HepG2 (cell line): Measurements from ENCODE around the gene DDRGK1. TPM values are rescaled to one million over a fixed set of nuclear protein-coding genes. Genes with fewer than 3 reads are reported as not detected.

Source experiments
- ATAD3A ChIP-seq: sonication (generic); formaldehyde crosslinking; IDR thresholded peaks from 2 replicates; pipeline ENCODE4 v1.4.0; 2020; ENCODE audit warnings: missing genetic modification reagents
- FOXO1 ChIP-seq: sonication (generic); formaldehyde crosslinking; IDR thresholded peaks from 2 replicates; pipeline ENCODE4 v1.4.0; 2020; ENCODE audit warnings: missing genetic modification reagents
- GATAD1 ChIP-seq: IDR thresholded peaks from 2 replicates; pipeline ENCODE4 v1.6.1; 2016; ENCODE audit warnings: missing genetic modification reagents, missing compliant biosample characterization
- HDAC1 ChIP-seq: sonication (generic); formaldehyde crosslinking; IDR thresholded peaks from 2 replicates; pipeline ENCODE4 v1.5.1; 2020; ENCODE audit warnings: mild to moderate bottlenecking, missing genetic modification reagents
- KLF12 ChIP-seq: sonication (generic); formaldehyde crosslinking; IDR thresholded peaks from 2 replicates; pipeline ENCODE4 v1.4.0; 2020; ENCODE audit warnings: missing genetic modification reagents, borderline replicate concordance
- POLR2AphosphoS2 ChIP-seq: IDR thresholded peaks from 2 replicates; pipeline ENCODE4 v1.6.1; 2011; ENCODE audit warnings: low read depth, low read length, improper control_type of control experiment
- ZBTB7A ChIP-seq: sonication (generic); formaldehyde crosslinking; IDR thresholded peaks from 2 replicates; pipeline ENCODE4 v1.8.0; 2022; ENCODE audit warnings: mild to moderate bottlenecking, missing genetic modification reagents
- ZHX1 ChIP-seq: sonication (generic); formaldehyde crosslinking; IDR thresholded peaks from 2 replicates; pipeline ENCODE4 v1.8.1; 2022; ENCODE audit warnings: low read depth, mild to moderate bottlenecking, missing genetic modification reagents
- ZNF430 ChIP-seq: sonication (generic); formaldehyde crosslinking; IDR thresholded peaks from 2 replicates; pipeline ENCODE4 v1.9.0; 2021; ENCODE audit warnings: mild to moderate bottlenecking, missing genetic modification reagents
- polyA plus RNA-seq, 8 experiments: library from polyadenylated mRNA; depleted of rRNA in 3 of 8; stranded (reverse) in 7 of 8; unstranded in 1 of 8; fragments of >200 nt; fragmentation: Illumina TruSeq in 4 of 8; extraction: Trizol in 4 of 8; gene quantifications; 2 replicates each; pipeline versions ENCODE4 v1.2.1 to v1.2.3, GENCODE V29; 2011 to 2016; ENCODE audit warnings: low read depth in 4 of 8, missing spikeins in 1 of 8, mixed read lengths in 1 of 8; ENCODE audit not compliant: insufficient read depth in 1 of 8
- total RNA-seq, 5 experiments: library from RNA; depleted of rRNA; stranded (reverse); fragments of >200 nt; fragmentation: Illumina TruSeq; extraction: Trizol; gene quantifications; 2 replicates each; pipeline ENCODE4 v1.2.3, GENCODE V29; 2016; ENCODE audit warnings: low read depth in 1 of 5
- TF ChIP-seq, protein P1 (sequence below): sonication (generic); formaldehyde crosslinking; IDR thresholded peaks from 2 replicates; pipeline ENCODE4 v1.5.0; 2020; ENCODE audit warnings: missing genetic modification reagents

DDRGK1 gene
- total and polyA plus RNA-seq, 2 of the 13 experiments (the other 11 are each of a cell fraction or from before 2014, with no cell fraction given): 96.7 to 149 TPM

DNA sequence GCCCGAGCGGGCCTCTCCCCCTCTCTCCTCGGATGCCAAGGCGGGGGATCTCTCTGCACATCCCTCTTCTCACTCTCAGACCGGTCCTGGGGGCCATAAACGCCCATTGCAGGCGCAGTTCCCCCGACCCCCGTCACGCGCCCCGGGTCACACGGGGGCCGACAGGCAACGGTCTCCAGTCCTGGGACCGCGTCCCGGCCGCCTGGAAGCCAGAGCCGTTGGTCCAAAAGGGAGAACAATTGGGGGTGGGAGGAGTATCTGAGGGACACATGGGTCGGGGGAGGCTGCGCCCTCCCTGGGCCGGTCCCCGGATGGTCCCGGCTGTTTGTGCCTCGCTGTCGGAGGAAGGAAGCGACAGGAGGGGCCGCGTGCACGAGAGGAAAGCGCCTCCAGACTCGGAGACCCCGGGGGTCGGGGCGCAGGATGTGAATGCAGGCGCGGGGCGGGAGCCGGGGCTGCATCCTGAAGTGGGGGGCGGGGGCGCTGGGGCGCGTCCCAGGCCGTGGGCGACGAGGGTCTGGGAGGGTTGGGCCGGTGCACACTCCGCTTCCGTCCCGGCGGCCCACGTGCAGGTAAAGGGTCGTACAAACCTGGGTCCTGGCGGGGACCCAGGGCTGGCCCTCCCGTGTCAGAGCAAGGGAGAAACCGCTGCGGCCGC lies 33.6 kb upstream of the DDRGK1 start (continued):
- 0 out of 2 replicates have a peak, but pooled peaks have one; percentile 54 for TF ChIP-seq ZHX1 (CRISPR knock-in tag)
- TF ChIP-seq KLF12: 0 out of 2 replicates have a peak, but pooled peaks have one; percentile 27
- peak; percentile 67; the same call in 1 of the 2 replicates for TF ChIP-seq ZBTB7A (CRISPR knock-in tag)
- no peak for TF ChIP-seq HDAC1 (CRISPR knock-in tag)
- peak; percentile 55; the same call in 1 of the 2 replicates for TF ChIP-seq ZNF430 (CRISPR knock-in tag)
- TF ChIP-seq, protein P1, sequence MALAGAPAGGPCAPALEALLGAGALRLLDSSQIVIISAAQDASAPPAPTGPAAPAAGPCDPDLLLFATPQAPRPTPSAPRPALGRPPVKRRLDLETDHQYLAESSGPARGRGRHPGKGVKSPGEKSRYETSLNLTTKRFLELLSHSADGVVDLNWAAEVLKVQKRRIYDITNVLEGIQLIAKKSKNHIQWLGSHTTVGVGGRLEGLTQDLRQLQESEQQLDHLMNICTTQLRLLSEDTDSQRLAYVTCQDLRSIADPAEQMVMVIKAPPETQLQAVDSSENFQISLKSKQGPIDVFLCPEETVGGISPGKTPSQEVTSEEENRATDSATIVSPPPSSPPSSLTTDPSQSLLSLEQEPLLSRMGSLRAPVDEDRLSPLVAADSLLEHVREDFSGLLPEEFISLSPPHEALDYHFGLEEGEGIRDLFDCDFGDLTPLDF (CRISPR knock-in tag): 0 out of 2 replicates have a peak, but pooled peaks have one; percentile 12
- no peak for TF ChIP-seq GATAD1 (CRISPR knock-in tag)
- TF ChIP-seq POLR2AphosphoS2: no peak
- TF ChIP-seq ATAD3A (CRISPR knock-in tag): no peak
- peak; percentile 50 for TF ChIP-seq FOXO1
